ENCODE measurements around the gene TLR7.

GRCh38 chrX:12894074-12895030 lies 27.5 kb downstream of the TLR7 start:
- TF ChIP-seq EZH2 (IDR thresholded peaks at IDR 0.05; ENCODE audit: low read length, missing control alignments), result no peak
- TF ChIP-seq CTCF (conservative IDR thresholded peaks at IDR 0.05 in 1 of 2, IDR thresholded peaks at IDR 0.05 in 1 of 2; ENCODE audit: low read depth in 1 of 2, low read length in 2 of 2), result peak; percentile 61 to 69
